ENCODE measurements around the gene WWC2.

Gene WWC2

DNA sequence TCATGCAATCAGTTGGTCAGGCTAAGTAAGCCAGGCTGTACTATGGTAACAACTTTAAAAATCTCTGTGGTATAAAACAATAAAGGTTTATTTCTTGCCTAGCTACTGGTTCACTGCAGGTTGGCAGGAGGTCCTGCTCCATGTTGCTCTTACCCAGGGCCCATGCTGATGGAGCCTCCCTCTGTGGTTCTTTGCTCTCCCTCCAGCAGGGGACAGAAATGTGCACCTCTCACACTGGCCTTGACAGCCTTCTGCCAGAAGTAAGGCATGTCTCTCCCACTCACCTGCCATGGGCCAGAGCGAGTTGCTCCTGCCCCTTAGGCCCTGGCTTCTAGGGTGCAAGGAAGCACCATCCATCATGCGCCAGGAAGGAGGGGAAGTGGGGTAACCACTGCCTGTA lies 189.9 kb downstream of the WWC2 start:
- TF ChIP-seq, protein P1, sequence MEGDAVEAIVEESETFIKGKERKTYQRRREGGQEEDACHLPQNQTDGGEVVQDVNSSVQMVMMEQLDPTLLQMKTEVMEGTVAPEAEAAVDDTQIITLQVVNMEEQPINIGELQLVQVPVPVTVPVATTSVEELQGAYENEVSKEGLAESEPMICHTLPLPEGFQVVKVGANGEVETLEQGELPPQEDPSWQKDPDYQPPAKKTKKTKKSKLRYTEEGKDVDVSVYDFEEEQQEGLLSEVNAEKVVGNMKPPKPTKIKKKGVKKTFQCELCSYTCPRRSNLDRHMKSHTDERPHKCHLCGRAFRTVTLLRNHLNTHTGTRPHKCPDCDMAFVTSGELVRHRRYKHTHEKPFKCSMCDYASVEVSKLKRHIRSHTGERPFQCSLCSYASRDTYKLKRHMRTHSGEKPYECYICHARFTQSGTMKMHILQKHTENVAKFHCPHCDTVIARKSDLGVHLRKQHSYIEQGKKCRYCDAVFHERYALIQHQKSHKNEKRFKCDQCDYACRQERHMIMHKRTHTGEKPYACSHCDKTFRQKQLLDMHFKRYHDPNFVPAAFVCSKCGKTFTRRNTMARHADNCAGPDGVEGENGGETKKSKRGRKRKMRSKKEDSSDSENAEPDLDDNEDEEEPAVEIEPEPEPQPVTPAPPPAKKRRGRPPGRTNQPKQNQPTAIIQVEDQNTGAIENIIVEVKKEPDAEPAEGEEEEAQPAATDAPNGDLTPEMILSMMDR (IDR thresholded peaks at IDR 0.05): no peak

DNA sequence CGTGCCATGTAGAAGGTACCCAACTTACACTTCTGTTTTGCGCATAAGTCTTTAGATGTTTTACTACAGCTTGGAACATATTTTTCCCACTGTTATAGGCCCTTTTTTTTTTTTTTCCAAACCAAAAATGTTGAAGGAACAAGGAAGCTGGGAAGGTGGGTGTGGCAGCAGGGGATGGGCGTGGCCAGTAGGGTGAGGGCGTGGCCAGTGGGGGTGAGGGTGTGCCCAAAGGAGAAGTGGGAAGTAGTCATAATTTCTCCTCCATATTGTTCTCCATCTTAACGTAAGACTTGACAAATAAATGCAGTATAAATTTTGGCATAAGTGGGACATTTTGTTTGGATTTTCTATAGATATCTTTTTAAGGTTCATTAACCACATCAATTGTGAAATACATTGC lies 190.6 kb downstream of the WWC2 start:
- TF ChIP-seq, protein P1 (IDR thresholded peaks at IDR 0.05): no peak

DNA sequence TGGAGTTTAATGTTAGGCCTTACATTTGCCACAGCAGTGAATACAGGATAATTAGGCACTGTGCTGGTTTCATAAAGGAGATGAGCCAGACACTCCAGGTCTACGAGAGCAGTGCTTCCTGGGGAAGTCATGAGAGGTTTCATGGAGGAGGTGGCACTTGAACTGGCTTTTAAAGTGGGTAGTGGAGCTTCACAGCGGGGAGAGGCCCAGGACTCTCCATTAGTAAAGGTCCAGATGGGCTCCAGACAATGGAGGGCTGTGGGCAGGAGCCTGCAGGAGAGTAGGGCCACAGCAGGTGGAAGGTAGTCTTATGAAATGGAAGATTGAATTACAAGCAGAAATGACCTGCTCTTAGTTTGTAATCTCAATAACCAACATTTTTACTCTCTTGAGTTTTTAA lies 192.0 kb downstream of the WWC2 start:
- TF ChIP-seq, protein P1 (IDR thresholded peaks at IDR 0.05): no peak

DNA sequence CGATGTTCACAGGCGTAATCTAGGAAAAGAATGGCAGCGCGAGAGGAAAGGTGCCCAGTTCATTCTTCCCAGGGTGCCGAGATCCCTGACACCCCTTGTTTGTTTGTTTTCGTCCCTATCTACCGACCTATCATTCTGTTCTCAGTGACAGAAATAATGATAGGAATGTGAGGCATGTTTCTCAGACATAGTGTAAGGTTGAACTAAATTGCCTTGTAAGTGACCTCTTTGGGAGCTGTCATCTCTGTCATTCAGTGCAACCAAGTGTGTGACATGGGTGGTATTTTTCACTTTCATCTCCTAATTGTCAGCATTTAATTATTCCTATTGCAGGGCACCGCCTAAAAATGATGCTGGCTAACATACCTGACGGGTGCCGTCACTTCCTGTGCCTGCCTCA lies 196.7 kb downstream of the WWC2 start:
- TF ChIP-seq, protein P1 (IDR thresholded peaks at IDR 0.05): no peak

DNA sequence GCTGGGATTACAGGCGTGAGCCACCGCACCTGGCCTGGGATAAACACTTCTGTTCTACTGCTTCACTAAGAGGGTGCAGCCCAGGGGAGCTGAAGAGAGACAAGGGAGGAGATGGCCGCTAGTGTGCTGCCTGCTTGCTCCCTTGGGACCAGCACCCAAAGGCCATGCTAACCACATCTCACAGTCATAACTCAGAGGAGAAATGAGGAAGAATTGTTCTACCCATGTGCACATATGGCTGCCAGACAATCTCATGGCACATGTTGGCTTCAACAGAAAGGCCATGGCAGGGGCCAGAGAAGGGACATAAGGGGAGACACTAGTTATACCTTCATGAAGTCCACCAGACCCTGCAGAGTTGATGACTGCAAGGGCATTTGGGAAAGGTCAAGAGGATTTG lies 198.6 kb downstream of the WWC2 start:
- TF ChIP-seq, protein P1 (IDR thresholded peaks at IDR 0.05): no peak

DNA sequence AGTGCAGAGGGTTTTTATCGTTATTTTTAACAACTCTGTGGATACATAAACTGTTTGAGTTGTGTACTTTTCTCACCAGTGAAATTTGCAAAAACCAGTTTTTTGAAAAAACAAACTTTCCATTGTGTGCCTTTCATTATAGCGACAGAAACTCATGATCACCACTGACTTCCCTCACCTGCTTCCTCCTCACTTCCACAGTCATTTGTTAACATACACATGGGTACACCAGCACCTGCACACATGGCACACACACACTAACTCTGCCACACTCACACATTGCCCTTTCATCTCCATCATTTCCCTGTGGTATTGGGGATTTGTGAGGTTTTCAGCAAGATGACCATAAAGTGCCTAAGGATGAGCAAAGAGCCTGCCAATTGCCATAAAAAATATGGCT lies 200.4 kb downstream of the WWC2 start:
- TF ChIP-seq, protein P1 (IDR thresholded peaks at IDR 0.05): no peak

DNA sequence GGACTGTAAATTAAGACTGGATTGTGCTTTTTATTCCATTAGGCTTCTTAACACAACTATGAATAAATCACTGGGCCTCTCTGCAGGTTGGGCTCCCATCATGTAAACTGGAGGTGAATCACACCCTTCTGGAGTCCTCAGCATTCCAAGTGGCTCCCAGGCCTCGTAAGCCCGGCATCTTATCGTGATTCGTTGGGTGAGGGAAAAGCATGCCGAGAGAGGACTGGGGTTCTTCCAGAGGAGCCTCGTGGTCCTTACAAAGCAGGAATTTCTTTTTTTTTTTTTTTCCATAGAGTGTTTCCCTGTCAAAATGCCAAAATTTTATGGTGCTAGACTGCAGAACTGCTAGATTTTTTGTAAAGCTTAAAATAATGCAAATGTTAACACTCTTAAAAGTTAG lies 201.0 kb downstream of the WWC2 start:
- TF ChIP-seq, protein P1 (IDR thresholded peaks at IDR 0.05): no peak

DNA sequence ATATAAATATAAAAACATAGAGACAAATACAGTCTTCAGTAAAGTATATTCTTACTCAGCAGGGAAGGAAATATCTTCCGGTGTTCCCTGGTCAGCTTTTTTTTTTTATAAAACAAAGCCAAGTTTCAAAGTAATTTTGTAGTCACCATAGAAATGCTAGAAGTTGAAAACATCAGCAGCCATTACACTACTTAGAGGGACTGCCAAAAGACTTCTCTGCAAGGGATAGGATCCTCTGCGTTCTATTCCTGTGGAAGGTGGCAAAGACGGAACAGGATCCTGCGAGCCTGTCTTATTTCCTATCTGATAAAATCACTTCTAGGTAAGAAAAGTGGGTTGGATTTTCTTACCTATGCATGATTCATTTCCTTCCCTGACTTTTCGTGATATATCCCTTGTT lies 201.6 kb downstream of the WWC2 start:
- TF ChIP-seq, protein P1 (IDR thresholded peaks at IDR 0.05): no peak

All from LNCAP (cell line).